ENCODE data around the gene TBC1D23.
A peak's percentile ranks its signal among the peaks of the same experiment; 100 is the strongest.
"Not testable (repeated sequence)": the region's sequence is repeated elsewhere in the genome, so short reads cannot be mapped to it uniquely, and the experiment has no call there.

TBC1D23 gene

GRCh38 chr3:100257586-100257985 lies 3.2 kb upstream of the TBC1D23 start:
- DNase-seq, result no peak
- no peak for ATAC-seq

GRCh38 chr3:100260081-100260684 lies 609 bp upstream of the TBC1D23 start:
- ATAC-seq (no peak), DNase-seq (no peak)

DNA sequence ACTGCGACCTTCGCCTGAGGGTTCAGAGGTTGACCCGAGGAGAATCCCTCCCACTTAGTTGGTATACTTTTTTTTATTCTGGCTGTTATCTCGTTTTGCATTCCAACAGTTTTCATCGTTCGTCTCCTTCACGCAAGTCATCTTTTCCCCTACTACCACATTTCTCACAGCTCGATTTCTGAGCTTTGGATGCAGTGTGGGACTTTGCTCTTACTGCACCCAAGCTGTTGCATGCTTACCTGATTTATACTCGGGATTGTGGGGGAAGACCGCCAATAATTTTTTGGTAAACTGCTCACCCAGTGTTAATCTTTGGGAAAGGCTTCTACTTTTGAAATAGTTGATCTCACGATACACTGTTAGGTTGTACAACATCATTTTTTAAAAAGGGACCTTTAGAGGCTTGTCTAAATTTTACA lies 702 bp downstream of the TBC1D23 start:
- ATAC-seq (no peak), DNase-seq (no peak)

GRCh38 chr3:100262925-100263324 lies 2.1 kb downstream of the TBC1D23 start:
- DNase-seq, ATAC-seq: not testable (repeated sequence)

DNA sequence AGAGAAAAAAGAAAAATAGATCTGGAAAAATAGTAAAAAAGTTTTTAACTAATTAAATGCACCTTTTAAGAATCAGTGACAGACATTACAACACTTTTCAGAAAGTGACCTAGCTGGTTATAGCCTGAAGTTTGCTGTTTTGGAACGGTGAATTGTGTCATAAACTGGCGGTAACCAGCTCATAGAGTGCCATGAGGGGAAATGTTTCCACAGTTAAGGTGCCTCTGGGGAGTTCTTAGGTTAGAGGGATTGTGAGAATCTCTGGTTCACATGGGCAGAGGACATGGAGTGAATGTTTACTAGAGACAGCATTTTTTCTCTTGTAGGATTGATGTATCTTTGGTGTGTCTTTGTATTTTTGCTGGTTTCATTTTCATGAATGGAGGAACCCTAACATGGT lies 2.8 kb downstream of the TBC1D23 start:
- ATAC-seq (no peak), DNase-seq (no peak)

DNA sequence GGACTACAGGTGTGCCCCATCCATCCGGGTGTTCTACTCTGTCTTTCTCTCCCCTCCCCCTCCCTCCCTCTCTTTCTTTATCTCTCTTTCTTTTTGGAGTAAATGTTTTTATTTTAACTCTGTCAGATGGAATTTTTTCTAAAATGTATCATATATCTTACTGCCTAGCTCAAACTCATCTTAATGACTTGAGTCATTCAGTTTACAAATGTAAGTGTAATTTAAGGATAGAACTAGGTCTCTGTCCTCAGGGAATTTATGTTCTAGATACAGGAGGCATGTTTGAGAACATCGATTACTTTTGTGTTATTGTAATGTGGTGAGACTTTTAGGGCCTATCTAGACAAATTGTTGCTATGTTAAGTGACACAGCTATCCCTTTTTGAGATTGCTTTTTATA lies 3.5 kb downstream of the TBC1D23 start:
- ATAC-seq (no peak), DNase-seq (no peak)

- ATAC-seq, result no peak
- no peak for DNase-seq
Measured at GRCh38 chr3:100265016-100265415, 4.2 kb downstream of the TBC1D23 start.

DNA sequence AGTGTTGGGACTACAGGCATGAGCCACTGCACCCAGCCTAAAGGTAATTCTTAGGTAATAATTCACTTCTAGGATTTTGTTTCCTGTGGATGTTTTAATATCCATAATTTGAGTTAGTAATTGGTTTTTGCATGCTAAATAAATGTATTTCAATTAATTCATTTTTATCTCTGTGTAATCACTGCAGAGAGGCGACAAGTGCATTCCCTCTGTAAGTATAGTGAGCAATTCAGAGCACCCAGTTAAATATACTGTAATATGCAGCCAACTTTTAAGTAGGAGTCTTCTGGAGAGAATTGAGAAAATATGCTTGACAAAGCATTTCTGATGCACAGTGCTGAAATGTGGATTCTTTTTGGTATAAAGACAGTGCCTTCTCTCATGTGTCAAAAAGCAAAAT lies 5.7 kb downstream of the TBC1D23 start:
- DNase-seq, result no peak
- no peak for ATAC-seq

- no peak for DNase-seq
Measured at GRCh38 chr3:100268156-100268555, 7.4 kb downstream of the TBC1D23 start.

DNA sequence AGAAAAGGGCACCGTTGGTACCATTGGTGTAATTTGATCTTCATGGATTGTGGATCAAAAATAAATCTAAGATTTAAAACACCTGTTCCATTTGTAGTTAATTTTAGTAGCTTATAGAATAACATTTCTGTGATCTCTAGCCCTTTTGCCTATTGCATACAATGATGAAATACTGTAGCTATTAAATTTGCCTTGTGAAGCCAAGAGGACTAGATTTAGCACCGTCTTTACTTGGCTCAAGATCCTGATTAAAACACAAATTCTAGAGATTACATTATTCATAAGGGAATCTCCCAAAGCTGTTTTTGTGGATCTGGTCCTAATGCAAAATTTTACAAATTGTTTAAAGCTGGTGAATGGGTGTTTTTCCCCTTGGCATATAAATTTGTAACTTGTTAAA lies 8.2 kb downstream of the TBC1D23 start:
- no peak for DNase-seq
- ATAC-seq, result no peak

More at GRCh38 chr3:100268156-100268555, 7.4 kb downstream of the TBC1D23 start:
- no peak for ATAC-seq

- ATAC-seq, result peak; percentile 86
- DNase-seq, result peak; percentile 31
Measured at GRCh38 chr3:100269410-100270214, 8.8 kb downstream of the TBC1D23 start.

DNA sequence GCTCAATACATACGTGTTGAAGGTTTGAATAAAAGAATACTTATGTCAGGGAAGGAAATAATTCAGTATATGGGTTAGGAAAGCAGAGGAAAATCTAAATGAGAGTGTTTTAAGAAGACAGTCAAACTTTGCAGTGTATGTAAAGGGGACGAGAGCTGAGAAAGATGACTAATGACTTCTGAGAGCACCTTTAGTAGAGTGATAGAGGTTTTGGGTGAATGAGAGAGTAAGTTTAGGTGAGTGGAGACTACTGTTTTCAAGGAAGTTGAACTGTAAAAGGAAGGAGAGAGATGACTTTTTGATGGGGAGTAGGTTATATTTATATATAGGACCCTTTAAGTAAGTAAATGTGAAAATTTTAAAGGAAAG lies 9.4 kb downstream of the TBC1D23 start:
- DNase-seq, result no peak
- ATAC-seq, result peak; percentile 88

DNA sequence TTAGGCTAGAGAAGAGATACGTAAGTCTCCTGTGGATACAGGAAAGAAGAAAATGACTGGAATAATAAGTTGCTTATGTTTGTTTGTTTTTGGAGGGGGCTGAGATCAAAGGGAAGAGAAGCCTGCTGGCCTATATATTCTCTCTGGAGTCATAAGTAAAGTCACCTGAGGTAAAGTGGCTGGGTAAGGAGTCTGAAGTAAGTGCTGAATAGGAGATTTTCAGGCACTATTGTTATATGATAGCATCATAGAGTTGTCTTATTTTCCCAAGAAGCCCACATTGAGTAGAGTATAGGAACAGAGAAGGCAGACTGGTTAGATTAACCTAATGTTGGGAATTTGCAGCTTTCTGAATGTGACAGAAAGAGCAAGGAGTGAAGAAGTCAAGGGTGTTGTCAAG lies 10.7 kb downstream of the TBC1D23 start:
- DNase-seq (no peak), ATAC-seq (no peak)

DNA sequence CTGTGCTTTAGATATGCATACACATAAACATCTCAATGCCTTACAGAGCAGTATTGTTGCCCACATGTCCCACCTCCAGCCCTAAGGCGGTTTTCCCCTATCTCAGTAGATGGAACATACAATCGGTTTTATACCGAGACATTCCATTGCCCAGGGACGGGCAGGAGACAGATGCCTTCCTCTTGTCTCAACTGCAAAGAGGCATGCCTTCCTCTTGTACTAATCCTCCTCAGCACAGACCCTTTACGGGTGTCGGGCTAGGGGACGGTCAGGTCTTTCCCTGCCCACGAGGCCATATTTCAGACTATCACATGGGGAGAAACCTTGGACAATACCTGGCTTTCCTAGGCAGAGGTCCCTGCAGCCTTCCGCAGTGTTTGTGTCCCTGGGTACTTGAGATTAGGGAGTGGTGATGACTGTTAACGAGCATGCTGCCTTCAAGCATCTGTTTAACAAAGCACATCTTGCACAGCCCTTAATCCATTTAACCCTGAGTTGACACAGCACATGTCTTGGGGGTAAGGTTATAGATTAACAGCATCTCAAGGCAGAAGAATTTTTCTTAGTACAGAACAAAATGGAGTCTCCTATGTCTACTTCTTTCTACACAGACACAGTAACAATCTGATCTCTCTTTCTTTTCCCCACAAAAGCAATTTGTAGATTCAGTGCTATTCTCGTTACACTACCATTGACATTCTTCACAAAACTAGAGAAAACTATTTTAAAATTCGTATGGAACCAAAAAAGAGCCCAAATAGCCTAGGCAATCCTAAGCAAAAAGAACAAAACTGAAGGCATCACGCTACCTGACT lies 12.2 kb downstream of the TBC1D23 start:
- not testable (repeated sequence) for DNase-seq, ATAC-seq

DNA sequence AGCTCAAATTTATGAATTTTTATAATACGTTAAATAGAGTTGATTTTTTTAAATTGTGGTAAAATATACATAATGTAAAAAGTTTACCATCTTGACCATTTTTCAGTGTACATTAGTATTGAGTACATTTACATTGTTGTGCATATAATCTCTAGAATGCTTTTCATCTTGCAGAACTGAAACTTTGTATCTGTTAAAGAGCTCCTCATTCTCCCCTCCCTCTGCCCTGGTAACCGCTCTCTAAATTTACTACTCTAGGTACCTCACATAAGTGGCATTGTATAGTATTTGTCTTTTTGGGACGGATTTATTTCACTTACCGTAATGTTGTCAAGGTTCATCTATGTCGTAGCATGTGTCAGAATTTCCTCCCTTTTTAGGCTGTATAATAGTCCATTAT lies 13.6 kb downstream of the TBC1D23 start:
- DNase-seq, result no peak

GRCh38 chr3:100277255-100277800 lies 16.5 kb downstream of the TBC1D23 start:
- no peak for DNase-seq
- ATAC-seq, result no peak

More for the DNA sequence above, 13.6 kb downstream of the TBC1D23 start:
- ATAC-seq, result no peak

GRCh38 chr3:100278910-100279309 lies 18.1 kb downstream of the TBC1D23 start:
- no peak for ATAC-seq

DNA sequence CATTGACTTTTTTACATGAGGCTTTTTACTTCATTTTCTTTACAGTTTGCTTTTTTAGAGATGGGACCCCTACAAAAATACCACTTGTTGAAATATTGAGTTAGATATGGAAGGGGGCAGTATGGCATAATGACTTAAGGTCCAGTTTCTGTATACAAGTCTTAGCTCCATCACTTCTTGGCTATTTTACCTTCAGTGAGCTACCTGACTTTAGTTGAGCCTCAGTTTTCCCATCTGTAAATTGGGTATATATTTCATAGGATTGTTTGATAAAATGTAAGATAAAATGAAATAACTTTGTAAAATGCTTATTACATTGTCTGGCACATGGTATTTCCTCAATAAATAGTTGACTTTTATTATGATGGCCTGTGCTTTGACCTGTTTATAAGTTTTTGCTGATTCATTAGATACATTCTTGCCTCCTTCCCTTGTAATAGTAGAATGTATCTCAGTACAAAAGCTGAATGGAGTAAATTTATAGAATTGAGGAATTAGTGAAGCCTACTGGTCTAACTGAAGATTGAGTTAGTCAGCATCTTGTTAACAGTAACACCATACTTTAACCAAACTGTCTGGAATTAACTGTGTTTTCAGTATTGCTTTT lies 27.6 kb downstream of the TBC1D23 start:
- ATAC-seq (no peak), DNase-seq (no peak)

More at GRCh38 chr3:100278910-100279309, 18.1 kb downstream of the TBC1D23 start:
- DNase-seq, result no peak

DNA sequence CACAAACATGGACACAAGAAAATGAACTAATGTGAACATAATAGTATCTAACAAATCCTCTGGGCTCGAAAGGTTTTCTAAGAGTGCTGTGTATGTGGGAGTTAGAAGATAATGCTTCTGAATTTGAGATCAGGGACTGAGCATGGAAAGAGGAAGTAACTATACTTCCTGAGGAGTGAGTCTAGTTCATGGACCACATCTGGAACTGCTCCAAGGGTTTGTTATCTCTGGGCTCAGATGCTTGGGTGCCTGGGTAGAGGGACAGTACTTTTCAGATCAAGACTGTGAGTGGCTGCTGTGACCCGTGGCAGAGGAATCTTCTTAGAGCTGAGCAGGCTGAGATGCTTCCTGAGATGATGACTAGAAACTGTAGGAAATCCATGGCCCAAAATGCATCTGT lies 28.5 kb downstream of the TBC1D23 start:
- no peak for ATAC-seq
- DNase-seq, result no peak

GRCh38 chr3:100295089-100295488 lies 34.3 kb downstream of the TBC1D23 start:
- no peak for DNase-seq
- no peak for ATAC-seq

GRCh38 chr3:100297784-100298183 lies 37.0 kb downstream of the TBC1D23 start:
- DNase-seq (no peak), ATAC-seq (no peak)

- DNase-seq (no peak), ATAC-seq (no peak)
Measured at GRCh38 chr3:100299016-100299415, 38.2 kb downstream of the TBC1D23 start.
